WTC11 (cell line): Measurements from ENCODE around the gene ANKRD22. TPM values are rescaled to one million over a fixed set of nuclear protein-coding genes. Genes with fewer than 3 reads are reported as not detected.

Experiments
- ATAC-seq: fragments of 200-7000 bp; cut with Tn5 transposase; 2 replicates; pipeline ENCODE4 v1.10.0; 2021; ENCODE audit warnings: mild to moderate bottlenecking, moderate library complexity
- CTCF ChIA-PET: fragments of 300-600 bp; sonication (Branson Sonifier 250); formaldehyde crosslinking; loops from one replicate; lab custom pipeline; 2021; ENCODE audit warnings: antibody characterized with exemption; lab: Charles Lee
- POLR2A ChIA-PET: fragments of 350-600 bp; sonication (Branson Sonifier 250); formaldehyde crosslinking; loops from one replicate; lab custom pipeline; 2021; ENCODE audit warnings: antibody characterized with exemption; lab: Charles Lee
- DNase-seq: peaks from one replicate; pipeline ENCODE4 v3.0.0; 2021; ENCODE audit warnings: low spot score
- H3K27ac Mint-ChIP-seq: 2 replicates; pipeline ENCODE4 v1.8.0; 2021; ENCODE audit warnings: mixed read lengths
- H3K27me3 Mint-ChIP-seq: 2 replicates; pipeline ENCODE4 v1.8.0; 2021; ENCODE audit warnings: low read depth, mild to moderate bottlenecking, moderate library complexity, mixed read lengths
- H3K36me3 Mint-ChIP-seq: 2 replicates; pipeline ENCODE4 v1.8.0; 2021; ENCODE audit warnings: mixed read lengths
- H3K4me1 Mint-ChIP-seq: 2 replicates; pipeline ENCODE4 v1.8.0; 2022; ENCODE audit warnings: mixed read lengths
- H3K4me3 Mint-ChIP-seq: 2 replicates; pipeline ENCODE4 v1.8.0; 2021; ENCODE audit warnings: mild to moderate bottlenecking, moderate library complexity, mixed read lengths
- H3K9me3 Mint-ChIP-seq: 2 replicates; pipeline ENCODE4 v1.8.0; 2021; ENCODE audit warnings: mixed read lengths
- AR ChIP-seq: fragments of 250-450 bp; sonication (Bioruptor Pico); IDR thresholded peaks from 2 replicates; pipeline ENCODE4 v1.9.0; 2021; ENCODE audit warnings: mild to moderate bottlenecking
- ARID4B ChIP-seq: sonication (generic); formaldehyde crosslinking; IDR thresholded peaks from 2 replicates; pipeline ENCODE4 v1.8.0; 2023; ENCODE audit warnings: missing genetic modification reagents, mild to moderate bottlenecking, borderline replicate concordance
- ETV6 ChIP-seq: sonication (generic); formaldehyde crosslinking; IDR thresholded peaks from 2 replicates; pipeline ENCODE4 v1.8.1; 2022; ENCODE audit warnings: mild to moderate bottlenecking, missing genetic modification reagents
- IRF1 ChIP-seq: sonication (generic); formaldehyde crosslinking; IDR thresholded peaks from 2 replicates; pipeline ENCODE4 v1.8.0; 2023; ENCODE audit warnings: missing genetic modification reagents
- KAT7 ChIP-seq: sonication (generic); formaldehyde crosslinking; IDR thresholded peaks from 2 replicates; pipeline ENCODE4 v1.8.1; 2023; ENCODE audit warnings: missing genetic modification reagents, mild to moderate bottlenecking, borderline replicate concordance
- MXD4 ChIP-seq: fragments of 250-450 bp; sonication (Bioruptor Pico); IDR thresholded peaks from 2 replicates; pipeline ENCODE4 v1.8.0; 2021; ENCODE audit warnings: mild to moderate bottlenecking, moderate library complexity, borderline replicate concordance
- NFE2L1 ChIP-seq: sonication (generic); formaldehyde crosslinking; IDR thresholded peaks from 2 replicates; pipeline ENCODE4 v1.8.1; 2023; ENCODE audit warnings: missing genetic modification reagents
- NR1H2 ChIP-seq: sonication (generic); formaldehyde crosslinking; IDR thresholded peaks from 2 replicates; pipeline ENCODE4 v1.9.0; 2021; ENCODE audit warnings: mild to moderate bottlenecking, moderate library complexity, missing genetic modification reagents
- SOX15 ChIP-seq: fragments of 250-450 bp; sonication (Bioruptor Pico); IDR thresholded peaks from 2 replicates; pipeline ENCODE4 v1.9.0; 2021; ENCODE audit warnings: mild to moderate bottlenecking
- ZBTB21 ChIP-seq: sonication (generic); formaldehyde crosslinking; IDR thresholded peaks from 2 replicates; pipeline ENCODE4 v1.8.1; 2023; ENCODE audit warnings: mild to moderate bottlenecking, missing genetic modification reagents, borderline replicate concordance
- ZNF219 ChIP-seq: sonication (generic); formaldehyde crosslinking; IDR thresholded peaks from 2 replicates; pipeline ENCODE4 v1.8.0; 2023; ENCODE audit warnings: missing genetic modification reagents, mild to moderate bottlenecking, borderline replicate concordance
- ZNF232 ChIP-seq: sonication (generic); formaldehyde crosslinking; IDR thresholded peaks from 2 replicates; pipeline ENCODE4 v1.8.0; 2022; ENCODE audit warnings: mild to moderate bottlenecking, missing genetic modification reagents
- ZNF317 ChIP-seq: sonication (generic); formaldehyde crosslinking; IDR thresholded peaks from 2 replicates; pipeline ENCODE4 v1.8.1; 2023; ENCODE audit warnings: low read depth, mild to moderate bottlenecking, moderate library complexity, missing genetic modification reagents, borderline replicate concordance
- ZNF671 ChIP-seq: fragments of 250-450 bp; sonication (Bioruptor Pico); IDR thresholded peaks from 2 replicates; pipeline ENCODE4 v1.8.0; 2021; ENCODE audit warnings: mild to moderate bottlenecking
- total RNA-seq: library from RNA; stranded (reverse); gene quantifications from 3 replicates; pipeline ENCODE4 v1.2.3, GENCODE V29; 2021
- TF ChIP-seq, protein P1 (sequence below): sonication (generic); formaldehyde crosslinking; IDR thresholded peaks from 2 replicates; pipeline ENCODE4 v1.8.0; 2023; ENCODE audit warnings: mild to moderate bottlenecking, missing genetic modification reagents
- TF ChIP-seq, protein P2 (sequence below): sonication (generic); formaldehyde crosslinking; conservative IDR thresholded peaks from 2 replicates; pipeline ENCODE4 v1.8.1; 2023; ENCODE audit warnings: mild to moderate bottlenecking, low read depth, missing genetic modification reagents, moderate library complexity
- TF ChIP-seq, protein P3 (sequence below): sonication (generic); formaldehyde crosslinking; IDR thresholded peaks from 2 replicates; pipeline ENCODE4 v1.8.1; 2023; ENCODE audit warnings: mild to moderate bottlenecking, missing genetic modification reagents, moderate library complexity

Gene ANKRD22
- total RNA-seq, 1 experiment from 2014 or later, result not detected

DNA sequence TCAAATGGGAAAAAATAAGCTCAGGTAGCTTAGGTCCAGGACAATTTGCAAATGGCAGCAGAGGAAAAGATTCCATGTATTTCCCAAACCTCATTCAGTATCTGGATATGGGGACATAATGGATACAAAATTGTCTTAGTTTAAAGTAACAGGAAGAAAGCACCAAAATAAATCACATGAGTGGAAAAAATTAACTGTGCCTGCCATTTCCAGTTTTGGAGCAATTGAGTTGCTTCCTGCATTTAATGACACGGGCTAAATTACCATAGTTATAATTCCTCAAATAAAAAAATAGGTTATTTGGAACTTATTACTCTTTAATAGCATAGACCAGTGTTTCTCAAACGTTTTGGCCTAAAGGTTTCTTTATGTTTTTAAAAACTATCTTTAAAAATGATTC is 22.1 kb upstream of the ANKRD22 start:
- Mint-ChIP-seq H3K27me3 (peaks cover 6% of the 10 kb centered on the region; the same call in 1 of the 2 replicates), H3K9me3 (no peaks in the 10 kb centered on the region), H3K36me3 (no peaks in the 10 kb centered on the region), H3K4me3 (no peak overlapping the region), H3K27ac (no peak overlapping the region), H3K4me1 (peaks cover 23% of the 10 kb centered on the region)
- no peak for ATAC-seq
- TF ChIP-seq ETV6 (no peak), SOX15 (no peak), NR1H2 (CRISPR knock-in tag) (no peak), MXD4 (no peak), ZNF232 (CRISPR knock-in tag) (no peak), AR (CRISPR knock-in tag) (no peak), ZNF671 (no peak), ZBTB21 (CRISPR knock-in tag) (no peak), ARID4B (CRISPR knock-in tag) (no peak), IRF1 (no peak), NFE2L1 (CRISPR knock-in tag) (no peak), ZNF317 (CRISPR knock-in tag) (no peak), ZNF219 (CRISPR knock-in tag) (no peak), KAT7 (no peak)
- TF ChIP-seq, protein P1, sequence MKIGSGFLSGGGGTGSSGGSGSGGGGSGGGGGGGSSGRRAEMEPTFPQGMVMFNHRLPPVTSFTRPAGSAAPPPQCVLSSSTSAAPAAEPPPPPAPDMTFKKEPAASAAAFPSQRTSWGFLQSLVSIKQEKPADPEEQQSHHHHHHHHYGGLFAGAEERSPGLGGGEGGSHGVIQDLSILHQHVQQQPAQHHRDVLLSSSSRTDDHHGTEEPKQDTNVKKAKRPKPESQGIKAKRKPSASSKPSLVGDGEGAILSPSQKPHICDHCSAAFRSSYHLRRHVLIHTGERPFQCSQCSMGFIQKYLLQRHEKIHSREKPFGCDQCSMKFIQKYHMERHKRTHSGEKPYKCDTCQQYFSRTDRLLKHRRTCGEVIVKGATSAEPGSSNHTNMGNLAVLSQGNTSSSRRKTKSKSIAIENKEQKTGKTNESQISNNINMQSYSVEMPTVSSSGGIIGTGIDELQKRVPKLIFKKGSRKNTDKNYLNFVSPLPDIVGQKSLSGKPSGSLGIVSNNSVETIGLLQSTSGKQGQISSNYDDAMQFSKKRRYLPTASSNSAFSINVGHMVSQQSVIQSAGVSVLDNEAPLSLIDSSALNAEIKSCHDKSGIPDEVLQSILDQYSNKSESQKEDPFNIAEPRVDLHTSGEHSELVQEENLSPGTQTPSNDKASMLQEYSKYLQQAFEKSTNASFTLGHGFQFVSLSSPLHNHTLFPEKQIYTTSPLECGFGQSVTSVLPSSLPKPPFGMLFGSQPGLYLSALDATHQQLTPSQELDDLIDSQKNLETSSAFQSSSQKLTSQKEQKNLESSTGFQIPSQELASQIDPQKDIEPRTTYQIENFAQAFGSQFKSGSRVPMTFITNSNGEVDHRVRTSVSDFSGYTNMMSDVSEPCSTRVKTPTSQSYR, result no peak
- TF ChIP-seq, protein P2, sequence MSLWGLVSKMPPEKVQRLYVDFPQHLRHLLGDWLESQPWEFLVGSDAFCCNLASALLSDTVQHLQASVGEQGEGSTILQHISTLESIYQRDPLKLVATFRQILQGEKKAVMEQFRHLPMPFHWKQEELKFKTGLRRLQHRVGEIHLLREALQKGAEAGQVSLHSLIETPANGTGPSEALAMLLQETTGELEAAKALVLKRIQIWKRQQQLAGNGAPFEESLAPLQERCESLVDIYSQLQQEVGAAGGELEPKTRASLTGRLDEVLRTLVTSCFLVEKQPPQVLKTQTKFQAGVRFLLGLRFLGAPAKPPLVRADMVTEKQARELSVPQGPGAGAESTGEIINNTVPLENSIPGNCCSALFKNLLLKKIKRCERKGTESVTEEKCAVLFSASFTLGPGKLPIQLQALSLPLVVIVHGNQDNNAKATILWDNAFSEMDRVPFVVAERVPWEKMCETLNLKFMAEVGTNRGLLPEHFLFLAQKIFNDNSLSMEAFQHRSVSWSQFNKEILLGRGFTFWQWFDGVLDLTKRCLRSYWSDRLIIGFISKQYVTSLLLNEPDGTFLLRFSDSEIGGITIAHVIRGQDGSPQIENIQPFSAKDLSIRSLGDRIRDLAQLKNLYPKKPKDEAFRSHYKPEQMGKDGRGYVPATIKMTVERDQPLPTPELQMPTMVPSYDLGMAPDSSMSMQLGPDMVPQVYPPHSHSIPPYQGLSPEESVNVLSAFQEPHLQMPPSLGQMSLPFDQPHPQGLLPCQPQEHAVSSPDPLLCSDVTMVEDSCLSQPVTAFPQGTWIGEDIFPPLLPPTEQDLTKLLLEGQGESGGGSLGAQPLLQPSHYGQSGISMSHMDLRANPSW (CRISPR knock-in tag), result no peak
- TF ChIP-seq, protein P3, sequence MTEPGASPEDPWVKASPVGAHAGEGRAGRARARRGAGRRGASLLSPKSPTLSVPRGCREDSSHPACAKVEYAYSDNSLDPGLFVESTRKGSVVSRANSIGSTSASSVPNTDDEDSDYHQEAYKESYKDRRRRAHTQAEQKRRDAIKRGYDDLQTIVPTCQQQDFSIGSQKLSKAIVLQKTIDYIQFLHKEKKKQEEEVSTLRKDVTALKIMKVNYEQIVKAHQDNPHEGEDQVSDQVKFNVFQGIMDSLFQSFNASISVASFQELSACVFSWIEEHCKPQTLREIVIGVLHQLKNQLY (CRISPR knock-in tag), result no peak
- ChIA-PET CTCF (interaction anchor here (0.6 kb wide), 1 partner anchor 50 kb away, joined by 3 read pairs; no protein-coding TSS in a partner anchor), POLR2A (no interaction called here)
- no peak for DNase-seq
